Measurements from ENCODE around the gene PROC.

The PROC gene

GRCh38 chr2:127418300-127419111, at the start of gene PROC:
PROC (plus strand) TSS chr2:127418427; CDS start chr2:127419943, 1,516 bp downstream.
- H2AFZ ChIP-seq (ENCODE audit: low read length, unreplicated experiment), result no peak within 1 kb of the TSS
- peaks cover 18% of the 10 kb centered on the region for H3K4me1 ChIP-seq (ENCODE audit: control insufficient read depth, insufficient read depth, low read length, unreplicated experiment)
- no peak within 1 kb of the TSS for H3K4me3 ChIP-seq (ENCODE audit: low read depth, low read length)
- H3K27ac ChIP-seq (ENCODE audit: low read depth, low read length), result no peak within 1 kb of the TSS
- H3K79me2 ChIP-seq (ENCODE audit: control insufficient read depth, insufficient read depth, low read length, unreplicated experiment), result no peaks in the 10 kb centered on the region
- H3K27me3 ChIP-seq (ENCODE audit: insufficient read depth, low read length), result peaks cover 15% of the 10 kb centered on the region
- no peaks in the 10 kb centered on the region for H3K36me3 ChIP-seq (ENCODE audit: insufficient read depth, low read length)

- H3K79me2 ChIP-seq (ENCODE audit: control insufficient read depth, insufficient read depth, low read length, unreplicated experiment), result peaks cover 82% of the 10 kb centered on the region
- H2AFZ ChIP-seq (ENCODE audit: low read length, unreplicated experiment), result no peak overlapping the region
- H3K27me3 ChIP-seq (ENCODE audit: insufficient read depth, low read length), result no peaks in the 10 kb centered on the region
- H3K27ac ChIP-seq (ENCODE audit: low read depth, low read length), result no peak overlapping the region
- no peaks in the 10 kb centered on the region for H3K36me3 ChIP-seq (ENCODE audit: insufficient read depth, low read length)
- no peak overlapping the region for H3K4me3 ChIP-seq (ENCODE audit: low read depth, low read length)
- no peaks in the 10 kb centered on the region for H3K4me1 ChIP-seq (ENCODE audit: control insufficient read depth, insufficient read depth, low read length, unreplicated experiment)
Observed at GRCh38 chr2:127370010-127370409, 48.2 kb upstream of the PROC start.

DNA sequence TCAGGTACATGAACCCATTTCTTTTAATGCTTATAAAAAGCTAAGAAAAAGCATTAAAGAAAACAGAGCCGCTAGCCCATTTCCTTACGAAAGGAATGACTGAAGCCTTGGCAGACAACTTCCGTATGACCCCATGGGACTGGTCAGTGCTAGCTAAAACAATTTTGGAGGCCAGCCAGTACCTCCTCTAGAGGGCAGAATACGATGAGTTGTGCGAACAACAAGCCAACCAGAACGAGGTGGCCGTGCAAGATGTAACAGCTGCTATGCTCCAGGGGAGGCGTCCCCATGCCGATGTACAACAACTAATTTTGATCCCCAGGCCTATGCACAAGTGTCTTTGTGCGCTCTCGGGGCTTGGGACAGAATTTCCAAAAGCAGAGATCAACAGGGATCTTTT, 47.2 kb upstream of the PROC start:
- H3K27ac ChIP-seq (ENCODE audit: low read depth, low read length), result peak overlapping the region; percentile 26; the same call in 1 of the 2 replicates
- no peaks in the 10 kb centered on the region for H3K36me3 ChIP-seq (ENCODE audit: insufficient read depth, low read length)
- no peaks in the 10 kb centered on the region for H3K27me3 ChIP-seq (ENCODE audit: insufficient read depth, low read length)
- H3K79me2 ChIP-seq (ENCODE audit: control insufficient read depth, insufficient read depth, low read length, unreplicated experiment), result peaks cover 79% of the 10 kb centered on the region
- no peak overlapping the region for H2AFZ ChIP-seq (ENCODE audit: low read length, unreplicated experiment)
- H3K4me3 ChIP-seq (ENCODE audit: low read depth, low read length), result no peak overlapping the region
- H3K4me1 ChIP-seq (ENCODE audit: control insufficient read depth, insufficient read depth, low read length, unreplicated experiment), result no peaks in the 10 kb centered on the region

DNA sequence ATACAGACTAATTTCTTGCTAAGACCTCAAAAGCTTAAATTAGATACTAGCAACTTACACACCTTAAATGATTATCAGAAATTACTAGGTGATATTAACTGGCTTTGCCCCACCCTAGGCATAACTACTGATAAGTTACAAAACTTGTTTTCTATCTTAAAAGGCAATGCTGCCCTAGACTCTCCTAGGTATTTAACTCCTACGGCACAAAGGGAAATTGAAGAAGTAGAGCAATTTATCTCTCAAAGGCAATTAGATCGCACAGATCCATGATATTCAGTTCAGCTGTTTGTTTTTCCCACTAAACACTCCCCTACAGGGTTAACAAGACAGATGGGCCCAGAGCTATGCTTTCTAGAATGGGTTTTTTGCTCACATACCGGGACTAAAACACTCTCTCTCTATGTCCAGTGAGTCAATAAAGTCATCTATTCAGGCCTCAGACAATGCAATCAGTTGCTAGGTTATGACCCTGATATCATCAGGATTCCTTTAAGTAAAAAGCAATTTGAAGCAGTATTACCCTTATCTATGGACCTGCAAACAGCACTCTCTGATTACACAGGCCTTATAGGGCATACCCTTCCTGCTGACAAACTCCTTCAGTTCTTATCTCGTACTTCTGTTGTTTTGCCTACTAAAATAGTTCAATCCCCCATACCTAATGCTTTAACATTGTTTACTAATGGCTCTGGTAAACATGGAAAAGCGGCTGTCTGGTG, 44.7 kb upstream of the PROC start:
- Histone ChIP-seq H3K4me1 (ENCODE audit: control insufficient read depth, insufficient read depth, low read length, unreplicated experiment) (no peaks in the 10 kb centered on the region), H3K27me3 (ENCODE audit: insufficient read depth, low read length) (no peaks in the 10 kb centered on the region), H3K79me2 (ENCODE audit: control insufficient read depth, insufficient read depth, low read length, unreplicated experiment) (peaks cover 89% of the 10 kb centered on the region)

GRCh38 chr2:127376257-127376656, 42.0 kb upstream of the PROC start:
- peaks cover under 1% of the 10 kb centered on the region for H3K4me1 ChIP-seq (ENCODE audit: control insufficient read depth, insufficient read depth, low read length, unreplicated experiment)
- H3K79me2 ChIP-seq (ENCODE audit: control insufficient read depth, insufficient read depth, low read length, unreplicated experiment), result peaks cover 91% of the 10 kb centered on the region
- peaks cover 6% of the 10 kb centered on the region for H3K36me3 ChIP-seq (ENCODE audit: insufficient read depth, low read length)
- no peaks in the 10 kb centered on the region for H3K27me3 ChIP-seq (ENCODE audit: insufficient read depth, low read length)
- no peak overlapping the region for H3K4me3 ChIP-seq (ENCODE audit: low read depth, low read length)
- H3K27ac ChIP-seq (ENCODE audit: low read depth, low read length), result no peak overlapping the region
- no peak overlapping the region for H2AFZ ChIP-seq (ENCODE audit: low read length, unreplicated experiment)

More for the DNA sequence above, 44.7 kb upstream of the PROC start:
- Histone ChIP-seq H3K36me3 (ENCODE audit: insufficient read depth, low read length) (peaks cover 6% of the 10 kb centered on the region), H2AFZ (ENCODE audit: low read length, unreplicated experiment) (no peak overlapping the region), H3K4me3 (ENCODE audit: low read depth, low read length) (no peak overlapping the region), H3K27ac (ENCODE audit: low read depth, low read length) (no peak overlapping the region)

DNA sequence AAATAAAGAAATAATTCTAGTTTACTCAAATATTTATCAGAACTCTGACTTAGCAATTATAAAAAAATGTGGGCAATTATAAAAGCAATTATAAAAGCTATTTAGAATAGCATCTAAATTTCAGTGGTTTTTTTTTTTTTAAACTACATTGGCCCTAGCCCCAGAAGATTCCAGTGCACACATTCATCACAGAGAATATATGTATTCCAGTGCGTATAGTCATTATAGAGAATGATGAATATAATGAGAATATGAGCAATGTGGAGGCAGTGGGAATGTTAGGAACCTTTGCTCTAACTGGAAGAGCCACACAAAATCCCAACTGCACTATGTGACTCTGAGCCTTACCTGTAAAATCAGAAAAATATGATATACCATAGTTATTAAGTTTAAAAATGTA, 41.0 kb upstream of the PROC start:
- Histone ChIP-seq H3K79me2 (ENCODE audit: control insufficient read depth, insufficient read depth, low read length, unreplicated experiment) (peaks cover 91% of the 10 kb centered on the region), H3K27me3 (ENCODE audit: insufficient read depth, low read length) (no peaks in the 10 kb centered on the region), H3K27ac (ENCODE audit: low read depth, low read length) (no peak overlapping the region), H3K4me1 (ENCODE audit: control insufficient read depth, insufficient read depth, low read length, unreplicated experiment) (peaks cover 10% of the 10 kb centered on the region), H3K36me3 (ENCODE audit: insufficient read depth, low read length) (peaks cover 6% of the 10 kb centered on the region), H2AFZ (ENCODE audit: low read length, unreplicated experiment) (no peak overlapping the region), H3K4me3 (ENCODE audit: low read depth, low read length) (no peak overlapping the region)

- H3K36me3 ChIP-seq (ENCODE audit: insufficient read depth, low read length), result peaks cover 6% of the 10 kb centered on the region
- H2AFZ ChIP-seq (ENCODE audit: low read length, unreplicated experiment), result no peak overlapping the region
- H3K27me3 ChIP-seq (ENCODE audit: insufficient read depth, low read length), result no peaks in the 10 kb centered on the region
- no peak overlapping the region for H3K27ac ChIP-seq (ENCODE audit: low read depth, low read length)
- H3K4me3 ChIP-seq (ENCODE audit: low read depth, low read length), result no peak overlapping the region
- H3K79me2 ChIP-seq (ENCODE audit: control insufficient read depth, insufficient read depth, low read length, unreplicated experiment), result peaks cover 92% of the 10 kb centered on the region
- H3K4me1 ChIP-seq (ENCODE audit: control insufficient read depth, insufficient read depth, low read length, unreplicated experiment), result peaks cover 10% of the 10 kb centered on the region
Observed at GRCh38 chr2:127378720-127379119, 39.5 kb upstream of the PROC start.

DNA sequence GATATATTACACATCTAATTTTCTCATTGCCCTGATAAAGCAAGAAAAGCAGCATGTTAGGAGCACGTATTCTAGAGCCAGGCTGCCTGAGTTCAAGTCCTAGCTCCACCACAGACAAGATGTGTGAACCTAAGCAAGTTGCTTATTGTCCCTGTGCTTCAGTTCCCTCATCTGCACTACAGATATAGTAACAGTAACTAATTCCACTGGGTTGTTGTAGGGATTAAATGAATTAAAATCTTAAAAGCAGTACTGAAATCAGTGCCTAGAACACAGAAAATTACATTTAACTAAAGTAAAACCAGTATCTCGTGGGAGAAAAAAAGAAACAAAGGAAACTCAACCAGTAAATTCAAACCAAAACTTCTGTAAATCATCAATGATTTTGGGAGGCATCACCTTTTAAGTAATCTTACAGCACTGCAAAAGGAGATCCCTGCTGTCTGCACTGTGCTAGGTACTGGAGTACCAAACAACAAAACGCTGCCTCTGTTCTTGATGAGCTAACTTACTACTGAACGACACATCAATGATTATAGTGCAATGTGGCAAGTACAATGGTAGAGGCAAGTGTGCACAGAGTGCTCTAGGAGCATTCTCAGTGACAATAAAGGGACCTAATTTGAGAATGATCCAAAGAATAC, 38.4 kb upstream of the PROC start:
- peaks cover 6% of the 10 kb centered on the region for H3K36me3 ChIP-seq (ENCODE audit: insufficient read depth, low read length)
- H3K4me1 ChIP-seq (ENCODE audit: control insufficient read depth, insufficient read depth, low read length, unreplicated experiment), result peaks cover 17% of the 10 kb centered on the region
- no peaks in the 10 kb centered on the region for H3K27me3 ChIP-seq (ENCODE audit: insufficient read depth, low read length)

DNA sequence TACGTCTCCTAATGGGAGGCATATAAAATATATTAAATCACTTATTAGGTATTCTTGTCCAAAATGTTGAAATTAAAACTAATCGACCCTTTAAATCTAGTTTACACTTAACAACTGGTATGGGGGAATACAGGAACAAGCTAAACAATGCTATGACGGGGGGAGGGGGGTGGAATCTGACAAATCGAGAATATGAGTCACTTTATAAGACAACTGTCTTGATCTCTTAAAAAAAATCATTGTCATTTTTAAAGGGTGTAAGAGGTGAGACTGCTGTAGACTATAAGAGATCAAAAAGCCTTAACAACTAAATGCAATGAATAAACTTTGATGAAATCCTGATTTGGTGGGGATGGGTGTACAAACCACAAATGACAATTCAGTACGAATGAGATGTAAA, 36.5 kb upstream of the PROC start:
- Histone ChIP-seq H3K27me3 (ENCODE audit: insufficient read depth, low read length) (no peaks in the 10 kb centered on the region), H2AFZ (ENCODE audit: low read length, unreplicated experiment) (no peak overlapping the region), H3K36me3 (ENCODE audit: insufficient read depth, low read length) (peaks cover under 1% of the 10 kb centered on the region), H3K79me2 (ENCODE audit: control insufficient read depth, insufficient read depth, low read length, unreplicated experiment) (peaks cover 92% of the 10 kb centered on the region), H3K4me1 (ENCODE audit: control insufficient read depth, insufficient read depth, low read length, unreplicated experiment) (peaks cover 27% of the 10 kb centered on the region), H3K27ac (ENCODE audit: low read depth, low read length) (no peak overlapping the region), H3K4me3 (ENCODE audit: low read depth, low read length) (no peak overlapping the region)

More for the DNA sequence above, 38.4 kb upstream of the PROC start:
- H2AFZ ChIP-seq (ENCODE audit: low read length, unreplicated experiment), result no peak overlapping the region
- no peak overlapping the region for H3K4me3 ChIP-seq (ENCODE audit: low read depth, low read length)
- H3K79me2 ChIP-seq (ENCODE audit: control insufficient read depth, insufficient read depth, low read length, unreplicated experiment), result peaks cover 90% of the 10 kb centered on the region
- no peak overlapping the region for H3K27ac ChIP-seq (ENCODE audit: low read depth, low read length)

DNA sequence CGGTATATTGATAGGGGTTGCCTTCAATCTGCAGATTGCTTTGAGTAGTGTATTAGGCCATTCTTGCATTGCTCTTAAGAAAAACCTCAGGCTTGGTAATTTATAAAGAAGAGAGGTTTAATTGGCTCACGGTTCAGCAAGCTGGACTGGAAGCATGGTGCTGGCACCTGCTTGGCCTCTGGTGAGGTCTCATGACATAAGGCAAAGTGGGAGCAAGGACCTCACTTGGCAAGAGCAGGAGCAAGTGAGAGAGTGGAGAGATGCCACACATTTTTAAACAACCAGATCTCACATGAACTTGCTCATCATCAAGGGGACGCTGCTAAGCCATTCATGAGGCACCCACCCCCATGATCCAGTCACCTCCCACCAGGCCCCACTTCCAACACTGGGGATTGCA, 35.4 kb upstream of the PROC start:
- H3K27me3 ChIP-seq (ENCODE audit: insufficient read depth, low read length), result no peaks in the 10 kb centered on the region
- H3K27ac ChIP-seq (ENCODE audit: low read depth, low read length), result no peak overlapping the region
- H2AFZ ChIP-seq (ENCODE audit: low read length, unreplicated experiment), result no peak overlapping the region
- no peaks in the 10 kb centered on the region for H3K36me3 ChIP-seq (ENCODE audit: insufficient read depth, low read length)
- peaks cover 27% of the 10 kb centered on the region for H3K4me1 ChIP-seq (ENCODE audit: control insufficient read depth, insufficient read depth, low read length, unreplicated experiment)
- H3K79me2 ChIP-seq (ENCODE audit: control insufficient read depth, insufficient read depth, low read length, unreplicated experiment), result peaks cover 89% of the 10 kb centered on the region
- H3K4me3 ChIP-seq (ENCODE audit: low read depth, low read length), result no peak overlapping the region
